22Rv1 (cell line): ENCODE measurements around the gene PFDN2.

Experiments used
- CTCF ChIP-seq: fragments of 450-650 bp; IDR thresholded peaks from 2 replicates; pipeline ENCODE4 v1.5.1; 2017; ENCODE audit warnings: mild to moderate bottlenecking
- ZFX ChIP-seq: fragments of 450-650 bp; IDR thresholded peaks from 2 replicates; pipeline ENCODE4 v1.6.1; 2017; ENCODE audit warnings: antibody characterized with exemption, borderline replicate concordance

- TF ChIP-seq CTCF (no peak), ZFX (no peak)
These were observed 20.0 kb upstream of the PFDN2 start for GRCh38 chr1:161137881-161138280.
